ENCODE data around the gene RABGAP1.

RABGAP1 gene

DNA sequence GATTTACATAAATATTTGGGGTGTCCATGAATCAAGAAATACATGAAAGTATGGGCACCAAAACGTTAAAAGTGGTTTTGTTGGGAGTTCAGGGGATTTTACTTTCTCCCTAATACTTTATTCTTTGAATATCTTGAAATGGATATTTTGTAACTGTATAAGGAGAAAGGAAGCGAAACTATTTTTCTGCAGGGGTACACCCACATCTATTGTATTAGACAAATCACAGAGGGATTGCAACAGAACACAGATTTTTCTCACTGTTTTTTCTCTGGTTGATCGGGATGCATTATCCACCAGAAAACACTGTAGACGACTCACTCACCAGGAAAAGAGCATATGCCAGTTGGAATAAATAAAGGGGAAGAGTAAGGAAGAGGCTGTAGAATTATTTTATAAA, 1.2 kb upstream of the RABGAP1 start:
- H3K9me3 ChIP-seq (ENCODE audit: control insufficient read depth, insufficient read depth, low read depth, low read length) = no peaks in the 10 kb centered on the region
- ChIA-PET POLR2A (interaction anchor here (1.5 to 3.2 kb wide), 4 partner anchors 9 to 111 kb away, joined by 9 to 126 read pairs (median 18); partner anchors contain the start of genes PDCL and ZBTB26), CTCF (no interaction called here)
- H3K4me3 ChIP-seq (ENCODE audit: low read depth, low read length) = no peak overlapping the region
- TF ChIP-seq, protein P1, sequence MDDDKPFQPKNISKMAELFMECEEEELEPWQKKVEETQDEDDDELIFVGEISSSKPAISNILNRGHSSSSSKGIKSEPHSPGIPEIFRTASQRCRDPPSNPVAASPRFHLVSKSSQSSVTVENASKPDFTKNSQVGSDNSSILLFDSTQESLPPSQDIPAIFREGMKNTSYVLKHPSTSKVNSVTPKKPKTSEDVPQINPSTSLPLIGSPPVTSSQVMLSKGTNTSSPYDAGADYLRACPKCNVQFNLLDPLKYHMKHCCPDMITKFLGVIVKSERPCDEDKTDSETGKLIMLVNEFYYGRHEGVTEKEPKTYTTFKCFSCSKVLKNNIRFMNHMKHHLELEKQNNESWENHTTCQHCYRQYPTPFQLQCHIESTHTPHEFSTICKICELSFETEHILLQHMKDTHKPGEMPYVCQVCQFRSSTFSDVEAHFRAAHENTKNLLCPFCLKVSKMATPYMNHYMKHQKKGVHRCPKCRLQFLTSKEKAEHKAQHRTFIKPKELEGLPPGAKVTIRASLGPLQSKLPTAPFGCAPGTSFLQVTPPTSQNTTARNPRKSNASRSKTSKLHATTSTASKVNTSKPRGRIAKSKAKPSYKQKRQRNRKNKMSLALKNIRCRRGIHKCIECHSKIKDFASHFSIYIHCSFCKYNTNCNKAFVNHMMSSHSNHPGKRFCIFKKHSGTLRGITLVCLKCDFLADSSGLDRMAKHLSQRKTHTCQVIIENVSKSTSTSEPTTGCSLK (tag by site-specific recombination; IDR thresholded peaks at IDR 0.05) = no peak
- TF ChIP-seq ZNF24 (tag by site-specific recombination; IDR thresholded peaks at IDR 0.05) = no peak
- TF ChIP-seq ZNF629 (tag by site-specific recombination; IDR thresholded peaks at IDR 0.05) = no peak
- no peak for TF ChIP-seq ZNF292 (tag by site-specific recombination; IDR thresholded peaks at IDR 0.05; ENCODE audit: borderline replicate concordance, low read depth)
- TF ChIP-seq ZNF37A (tag by site-specific recombination; IDR thresholded peaks at IDR 0.05) = no peak
- TF ChIP-seq GLI4 (tag by site-specific recombination; IDR thresholded peaks at IDR 0.05) = no peak
- TF ChIP-seq, protein P2, sequence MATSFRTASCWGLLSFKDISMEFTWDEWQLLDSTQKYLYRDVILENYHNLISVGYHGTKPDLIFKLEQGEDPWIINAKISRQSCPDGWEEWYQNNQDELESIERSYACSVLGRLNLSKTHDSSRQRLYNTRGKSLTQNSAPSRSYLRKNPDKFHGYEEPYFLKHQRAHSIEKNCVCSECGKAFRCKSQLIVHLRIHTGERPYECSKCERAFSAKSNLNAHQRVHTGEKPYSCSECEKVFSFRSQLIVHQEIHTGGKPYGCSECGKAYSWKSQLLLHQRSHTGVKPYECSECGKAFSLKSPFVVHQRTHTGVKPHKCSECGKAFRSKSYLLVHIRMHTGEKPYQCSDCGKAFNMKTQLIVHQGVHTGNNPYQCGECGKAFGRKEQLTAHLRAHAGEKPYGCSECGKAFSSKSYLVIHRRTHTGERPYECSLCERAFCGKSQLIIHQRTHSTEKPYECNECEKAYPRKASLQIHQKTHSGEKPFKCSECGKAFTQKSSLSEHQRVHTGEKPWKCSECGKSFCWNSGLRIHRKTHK (tag by site-specific recombination; IDR thresholded peaks at IDR 0.05) = no peak
- TF ChIP-seq ZNF610 (tag by site-specific recombination; IDR thresholded peaks at IDR 0.05; ENCODE audit: borderline replicate concordance) = no peak
- TF ChIP-seq, protein P3, sequence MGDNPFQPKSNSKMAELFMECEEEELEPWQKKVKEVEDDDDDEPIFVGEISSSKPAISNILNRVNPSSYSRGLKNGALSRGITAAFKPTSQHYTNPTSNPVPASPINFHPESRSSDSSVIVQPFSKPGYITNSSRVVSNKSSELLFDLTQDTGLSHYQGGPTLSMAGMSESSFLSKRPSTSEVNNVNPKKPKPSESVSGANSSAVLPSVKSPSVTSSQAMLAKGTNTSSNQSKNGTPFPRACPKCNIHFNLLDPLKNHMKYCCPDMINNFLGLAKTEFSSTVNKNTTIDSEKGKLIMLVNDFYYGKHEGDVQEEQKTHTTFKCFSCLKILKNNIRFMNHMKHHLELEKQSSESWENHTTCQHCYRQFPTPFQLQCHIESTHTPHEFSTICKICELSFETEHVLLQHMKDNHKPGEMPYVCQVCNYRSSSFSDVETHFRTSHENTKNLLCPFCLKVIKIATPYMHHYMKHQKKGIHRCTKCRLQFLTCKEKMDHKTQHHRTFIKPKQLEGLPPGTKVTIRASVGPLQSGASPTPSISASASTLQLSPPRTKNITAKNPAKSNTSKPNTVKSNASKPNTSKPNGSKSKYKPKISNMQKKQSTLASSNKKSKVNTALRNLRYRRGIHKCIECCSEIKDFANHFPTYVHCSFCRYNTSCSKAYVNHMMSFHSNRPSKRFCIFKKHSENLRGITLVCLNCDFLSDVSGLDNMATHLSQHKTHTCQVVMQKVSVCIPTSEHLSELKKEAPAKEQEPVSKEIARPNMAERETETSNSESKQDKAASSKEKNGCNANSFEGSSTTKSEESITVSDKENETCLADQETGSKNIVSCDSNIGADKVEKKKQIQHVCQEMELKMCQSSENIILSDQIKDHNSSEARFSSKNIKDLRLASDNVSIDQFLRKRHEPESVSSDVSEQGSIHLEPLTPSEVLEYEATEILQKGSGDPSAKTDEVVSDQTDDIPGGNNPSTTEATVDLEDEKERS (tag by site-specific recombination; IDR thresholded peaks at IDR 0.05) = no peak
- no peak for TF ChIP-seq ZNF521 (tag by site-specific recombination; IDR thresholded peaks at IDR 0.05)
- no peak for TF ChIP-seq ZNF621 (tag by site-specific recombination; IDR thresholded peaks at IDR 0.05)
- H3K36me3 ChIP-seq (ENCODE audit: control insufficient read depth in 2 of 2, insufficient read depth in 1 of 2, low read length in 2 of 2) = peaks cover 9 to 32% of the 10 kb centered on the region in 2 experiments; a peak in 2 of 3 replicates
- H3K27ac ChIP-seq (ENCODE audit: extremely low read depth, low read depth, low read length) = no peak overlapping the region
- no peaks in the 10 kb centered on the region for H3K4me1 ChIP-seq (ENCODE audit: control insufficient read depth, insufficient read depth, low read length)

DNA sequence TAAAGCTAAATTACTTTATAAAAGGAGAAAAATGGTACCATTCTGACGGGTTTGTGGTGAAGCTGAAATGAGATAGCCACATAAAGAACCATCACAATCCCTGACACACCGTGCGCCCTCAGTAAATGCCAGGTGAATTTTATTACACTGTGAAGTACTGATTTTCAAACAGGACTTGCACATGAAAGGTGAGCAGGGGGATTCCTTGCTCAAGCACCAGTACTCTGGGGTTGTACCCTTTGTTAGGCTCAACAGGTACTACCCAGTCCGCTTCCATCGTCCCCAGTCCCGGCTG, 419 bp upstream of the RABGAP1 start:
- no peaks in the 10 kb centered on the region for H3K9me3 ChIP-seq (ENCODE audit: control insufficient read depth, insufficient read depth, low read depth, low read length)
- H3K27ac ChIP-seq (ENCODE audit: extremely low read depth, low read depth, low read length) = no peak overlapping the region
- H3K4me3 ChIP-seq (ENCODE audit: low read depth, low read length) = peak overlapping the region; percentile 26
- ChIA-PET POLR2A (interaction anchor here (0.5 to 3.3 kb wide), 21 partner anchors 9 to 1373 kb away, joined by 3 to 126 read pairs (median 4); partner anchors contain the start of genes MRRF, PDCL, RBM18 and RC3H2), CTCF (interaction anchor here (0.9 kb wide), 1 partner anchor 51 kb away, joined by 4 read pairs; no protein-coding TSS in a partner anchor)
- peaks cover 6 to 32% of the 10 kb centered on the region in 2 experiments; a peak in 2 of 3 replicates for H3K36me3 ChIP-seq (ENCODE audit: control insufficient read depth in 2 of 2, insufficient read depth in 1 of 2, low read length in 2 of 2)
- H3K4me1 ChIP-seq (ENCODE audit: control insufficient read depth, insufficient read depth, low read length) = no peaks in the 10 kb centered on the region
- TF ChIP-seq, protein P4, sequence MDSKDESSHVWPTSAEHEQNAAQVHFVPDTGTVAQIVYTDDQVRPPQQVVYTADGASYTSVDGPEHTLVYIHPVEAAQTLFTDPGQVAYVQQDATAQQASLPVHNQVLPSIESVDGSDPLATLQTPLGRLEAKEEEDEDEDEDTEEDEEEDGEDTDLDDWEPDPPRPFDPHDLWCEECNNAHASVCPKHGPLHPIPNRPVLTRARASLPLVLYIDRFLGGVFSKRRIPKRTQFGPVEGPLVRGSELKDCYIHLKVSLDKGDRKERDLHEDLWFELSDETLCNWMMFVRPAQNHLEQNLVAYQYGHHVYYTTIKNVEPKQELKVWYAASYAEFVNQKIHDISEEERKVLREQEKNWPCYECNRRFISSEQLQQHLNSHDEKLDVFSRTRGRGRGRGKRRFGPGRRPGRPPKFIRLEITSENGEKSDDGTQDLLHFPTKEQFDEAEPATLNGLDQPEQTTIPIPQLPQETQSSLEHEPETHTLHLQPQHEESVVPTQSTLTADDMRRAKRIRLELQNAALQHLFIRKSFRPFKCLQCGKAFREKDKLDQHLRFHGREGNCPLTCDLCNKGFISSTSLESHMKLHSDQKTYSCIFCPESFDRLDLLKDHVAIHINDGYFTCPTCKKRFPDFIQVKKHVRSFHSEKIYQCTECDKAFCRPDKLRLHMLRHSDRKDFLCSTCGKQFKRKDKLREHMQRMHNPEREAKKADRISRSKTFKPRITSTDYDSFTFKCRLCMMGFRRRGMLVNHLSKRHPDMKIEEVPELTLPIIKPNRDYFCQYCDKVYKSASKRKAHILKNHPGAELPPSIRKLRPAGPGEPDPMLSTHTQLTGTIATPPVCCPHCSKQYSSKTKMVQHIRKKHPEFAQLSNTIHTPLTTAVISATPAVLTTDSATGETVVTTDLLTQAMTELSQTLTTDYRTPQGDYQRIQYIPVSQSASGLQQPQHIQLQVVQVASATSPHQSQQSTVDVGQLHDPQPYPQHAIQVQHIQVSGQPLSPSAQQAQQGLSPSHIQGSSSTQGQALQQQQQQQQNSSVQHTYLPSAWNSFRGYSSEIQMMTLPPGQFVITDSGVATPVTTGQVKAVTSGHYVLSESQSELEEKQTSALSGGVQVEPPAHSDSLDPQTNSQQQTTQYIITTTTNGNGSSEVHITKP (tag by site-specific recombination; IDR thresholded peaks at IDR 0.05) = peak; percentile 37; the same call in 1 of the 2 replicates
- TF ChIP-seq ZNF426 (tag by site-specific recombination; IDR thresholded peaks at IDR 0.05) (no peak), ZNF121 (tag by site-specific recombination; IDR thresholded peaks at IDR 0.05) (no peak), ZNF530 (tag by site-specific recombination; IDR thresholded peaks at IDR 0.05; ENCODE audit: low read depth) (no peak), ZNF335 (tag by site-specific recombination; conservative IDR thresholded peaks at IDR 0.05) (peak; percentile 85), SCRT1 (tag by site-specific recombination; IDR thresholded peaks at IDR 0.05; ENCODE audit: borderline replicate concordance) (peak; percentile 99)
- TF ChIP-seq, protein P5, sequence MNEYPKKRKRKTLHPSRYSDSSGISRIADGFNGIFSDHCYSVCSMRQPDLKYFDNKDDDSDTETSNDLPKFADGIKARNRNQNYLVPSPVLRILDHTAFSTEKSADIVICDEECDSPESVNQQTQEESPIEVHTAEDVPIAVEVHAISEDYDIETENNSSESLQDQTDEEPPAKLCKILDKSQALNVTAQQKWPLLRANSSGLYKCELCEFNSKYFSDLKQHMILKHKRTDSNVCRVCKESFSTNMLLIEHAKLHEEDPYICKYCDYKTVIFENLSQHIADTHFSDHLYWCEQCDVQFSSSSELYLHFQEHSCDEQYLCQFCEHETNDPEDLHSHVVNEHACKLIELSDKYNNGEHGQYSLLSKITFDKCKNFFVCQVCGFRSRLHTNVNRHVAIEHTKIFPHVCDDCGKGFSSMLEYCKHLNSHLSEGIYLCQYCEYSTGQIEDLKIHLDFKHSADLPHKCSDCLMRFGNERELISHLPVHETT (tag by site-specific recombination; IDR thresholded peaks at IDR 0.05) = no peak
- TF ChIP-seq, protein P6, sequence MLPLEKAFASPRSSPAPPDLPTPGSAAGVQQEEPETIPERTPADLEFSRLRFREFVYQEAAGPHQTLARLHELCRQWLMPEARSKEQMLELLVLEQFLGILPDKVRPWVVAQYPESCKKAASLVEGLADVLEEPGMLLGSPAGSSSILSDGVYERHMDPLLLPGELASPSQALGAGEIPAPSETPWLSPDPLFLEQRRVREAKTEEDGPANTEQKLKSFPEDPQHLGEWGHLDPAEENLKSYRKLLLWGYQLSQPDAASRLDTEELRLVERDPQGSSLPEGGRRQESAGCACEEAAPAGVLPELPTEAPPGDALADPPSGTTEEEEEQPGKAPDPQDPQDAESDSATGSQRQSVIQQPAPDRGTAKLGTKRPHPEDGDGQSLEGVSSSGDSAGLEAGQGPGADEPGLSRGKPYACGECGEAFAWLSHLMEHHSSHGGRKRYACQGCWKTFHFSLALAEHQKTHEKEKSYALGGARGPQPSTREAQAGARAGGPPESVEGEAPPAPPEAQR (tag by site-specific recombination; IDR thresholded peaks at IDR 0.05) = no peak

Data from HEK293 (cell line).